Measurements from ENCODE around the gene ZNG1C.
"Not testable (repeated sequence)": the region's sequence is repeated elsewhere in the genome, so short reads cannot be mapped to it uniquely, and the experiment has no call there.

The ZNG1C gene
- 2.2 to 2.7 reads per million in 2 donors for total RNA-seq

DNA sequence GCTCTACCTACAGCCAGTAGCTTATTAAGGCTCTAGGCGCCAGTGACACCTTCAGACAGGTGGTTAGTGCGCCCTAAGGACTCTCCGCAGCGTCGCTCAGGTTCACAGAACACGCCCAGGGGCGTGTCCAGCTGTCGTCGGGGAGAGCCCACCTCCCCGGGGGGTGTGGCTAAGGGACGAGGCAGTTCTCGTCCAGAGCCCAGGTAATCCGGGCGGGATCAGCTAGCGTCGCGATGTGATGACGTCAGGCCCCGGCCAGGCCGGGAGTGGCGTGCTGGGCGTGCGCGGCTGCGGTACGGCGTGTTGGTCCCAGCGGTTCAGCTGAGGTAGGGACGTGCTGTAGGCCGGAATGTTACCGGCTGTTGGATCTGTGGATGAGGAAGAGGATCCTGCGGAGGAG is at the start of gene ZNG1C:
ZNG1C (plus strand) TSS at position 301 of the 400 bp plus-strand sequence; CDS start at position 350, 49 bp downstream.
- not testable (repeated sequence) for DNase-seq

DNA sequence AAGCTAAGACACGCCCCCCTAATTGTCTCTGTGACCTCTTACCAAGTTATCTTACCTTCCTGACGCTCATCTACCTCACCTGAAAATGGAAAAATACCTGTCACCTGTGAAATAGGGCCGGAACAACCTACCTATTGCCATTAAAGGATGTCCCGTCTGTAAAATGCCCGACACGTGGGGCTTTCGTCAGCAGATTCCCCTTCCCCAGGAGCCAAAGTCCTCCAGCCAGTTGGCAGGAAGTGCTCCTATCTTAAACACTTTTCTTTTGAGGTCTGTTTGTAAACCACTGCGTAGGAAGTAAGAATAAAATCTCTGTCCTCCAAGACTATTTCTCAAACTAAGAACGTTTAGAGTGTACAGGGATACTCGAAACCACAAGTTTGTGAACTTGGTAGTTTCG is 654 bp downstream of the ZNG1C start:
- DNase-seq: not testable (repeated sequence)

DNA sequence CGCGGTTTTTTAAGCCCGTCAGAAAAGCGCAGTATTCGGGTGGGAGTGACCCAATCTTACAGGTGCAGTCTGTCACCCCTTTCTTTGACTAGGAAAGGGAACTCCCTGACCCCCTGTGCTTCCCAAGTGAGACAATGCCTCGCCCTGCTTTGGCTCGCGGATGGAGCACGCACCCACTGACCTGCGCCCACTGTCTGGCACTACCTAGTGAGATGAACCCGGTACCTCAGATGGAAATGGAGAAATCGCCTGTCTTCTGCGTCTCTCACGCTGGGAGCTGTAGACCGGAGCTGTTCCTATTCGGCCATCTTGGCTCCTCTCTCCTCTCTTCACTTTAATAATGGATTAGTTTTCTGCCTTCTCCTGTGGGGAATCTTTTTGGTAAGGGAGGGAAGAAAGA is 39.3 kb downstream of the ZNG1C start:
- not testable (repeated sequence) for DNase-seq

DNA sequence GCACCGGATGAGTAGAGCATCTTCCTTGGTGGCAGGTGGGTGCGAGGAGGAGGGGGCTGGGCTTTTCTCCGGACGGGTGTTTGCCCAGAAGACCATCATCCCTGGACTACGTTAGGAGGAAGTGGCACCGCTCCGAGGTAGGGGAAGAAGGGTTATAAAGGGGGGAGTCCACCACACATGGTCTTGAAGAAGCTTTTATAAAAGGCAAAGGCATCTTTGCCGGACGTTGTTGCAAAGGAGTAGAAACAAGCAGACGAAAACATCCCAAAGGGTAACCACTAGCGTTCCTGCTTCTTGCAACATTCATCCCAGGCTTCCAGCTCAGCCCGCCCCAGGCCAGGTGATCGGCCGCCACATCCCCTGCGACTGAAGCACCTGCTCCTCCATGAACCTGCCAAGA is 60.8 kb downstream of the ZNG1C start, which contains the start of gene FOXD4L3:
FOXD4L3 (plus strand) TSS at position 301 of the 400 bp plus-strand sequence; CDS start at position 386, 85 bp downstream.
- not testable (repeated sequence) for DNase-seq

DNA sequence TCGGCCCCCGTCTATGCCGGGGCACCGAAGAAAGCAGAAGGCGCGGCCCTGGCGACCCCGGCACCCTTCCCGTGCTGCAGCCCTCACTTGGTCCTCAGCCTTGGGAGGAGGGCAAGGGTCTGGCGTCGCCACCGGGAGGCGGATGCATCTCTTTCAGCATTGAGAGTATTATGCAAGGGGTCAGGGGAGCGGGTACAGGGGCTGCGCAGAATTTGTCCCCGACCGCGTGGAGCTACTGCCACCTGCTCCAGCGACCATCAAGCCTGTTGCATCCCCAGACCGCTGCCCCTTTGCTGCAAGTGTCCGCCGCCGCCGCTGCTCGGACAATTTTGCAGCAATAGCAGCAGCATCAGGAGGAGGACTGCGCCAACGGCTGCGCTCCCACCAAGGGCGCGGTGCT is 62.0 kb downstream of the ZNG1C start:
- DNase-seq: not testable (repeated sequence)

GRCh38 chr9:68304212-68304611 is 62.4 kb downstream of the ZNG1C start:
- DNase-seq: not testable (repeated sequence)

GRCh38 chr9:68304777-68305176 is 63.0 kb downstream of the ZNG1C start:
- not testable (repeated sequence) for DNase-seq

DNA sequence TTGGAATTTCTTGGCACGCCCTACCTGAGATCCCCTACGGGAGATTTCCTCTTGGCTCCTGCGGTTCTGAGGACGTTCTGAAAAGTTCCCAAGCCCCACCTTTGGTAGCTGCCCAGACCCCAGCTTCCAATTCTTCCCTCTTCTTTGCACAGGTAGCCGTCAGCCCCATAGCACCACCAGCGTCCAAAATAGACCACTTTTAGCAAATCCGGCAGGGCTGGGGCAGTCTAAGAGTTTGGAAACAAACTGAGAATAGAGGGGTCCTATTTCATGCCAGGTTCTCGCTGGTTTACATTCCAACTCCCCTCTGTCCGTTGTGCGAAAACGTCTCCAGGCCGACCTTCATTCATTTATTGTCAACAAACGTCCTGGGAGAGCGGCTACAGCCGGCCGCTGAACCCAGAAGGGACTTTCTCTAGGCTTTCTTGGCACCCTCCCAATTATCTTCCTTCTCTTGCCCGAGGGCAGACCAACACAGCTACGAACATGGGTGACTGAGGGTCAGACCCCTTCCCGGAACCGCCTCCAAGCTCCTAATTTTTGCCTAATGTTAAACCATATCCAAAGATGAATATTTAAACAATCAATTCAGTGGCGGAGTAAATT is 64.0 kb downstream of the ZNG1C start:
- DNase-seq: not testable (repeated sequence)

- DNase-seq: not testable (repeated sequence)
These were observed 64.7 kb downstream of the ZNG1C start for GRCh38 chr9:68306391-68306964.

DNA sequence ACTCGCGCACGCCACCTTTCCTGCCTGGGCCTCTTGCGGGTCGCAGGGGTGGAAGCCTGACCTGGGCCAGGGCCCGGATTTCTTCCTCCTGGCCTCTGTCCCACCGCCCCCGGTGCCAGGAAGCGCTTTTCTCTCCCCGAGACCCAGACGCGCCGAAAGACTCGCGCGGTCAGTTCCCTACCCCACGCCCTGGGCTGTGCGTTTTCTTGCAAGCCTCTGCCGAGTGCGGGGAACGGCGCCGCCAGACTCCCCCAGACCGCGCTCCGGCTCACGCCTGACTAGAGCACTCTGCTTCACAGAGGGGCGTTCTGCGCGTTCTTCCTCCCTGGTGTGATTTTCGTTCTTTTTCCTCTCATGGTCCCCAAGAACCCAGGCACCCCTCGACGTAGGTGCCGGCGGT is 65.3 kb downstream of the ZNG1C start:
- not testable (repeated sequence) for DNase-seq

DNA sequence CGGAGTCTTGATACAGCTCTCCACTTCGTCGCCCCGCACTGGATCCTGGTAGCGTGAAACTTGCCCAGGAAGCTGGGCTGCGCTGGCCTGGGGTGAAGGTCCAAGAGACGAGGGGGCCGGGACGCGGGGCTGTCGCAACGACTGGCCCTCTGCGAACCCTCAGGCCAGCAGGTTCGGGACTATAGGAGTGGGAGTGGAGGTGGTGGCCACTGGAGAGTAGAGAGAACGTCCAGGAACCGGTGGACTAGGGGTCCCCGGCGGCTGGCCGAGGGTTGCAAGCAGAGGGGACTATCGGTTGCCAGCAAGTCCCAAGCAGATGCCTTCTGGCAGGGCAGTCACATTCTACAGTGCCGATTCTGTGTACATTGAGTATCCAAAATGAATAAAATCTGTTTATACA is 65.9 kb downstream of the ZNG1C start:
- not testable (repeated sequence) for DNase-seq

- DNase-seq: not testable (repeated sequence)
These were observed 69.4 kb downstream of the ZNG1C start for GRCh38 chr9:68311208-68311607.

GRCh38 chr9:68318209-68318608 is 76.4 kb downstream of the ZNG1C start:
- not testable (repeated sequence) for DNase-seq

GRCh38 chr9:68323749-68324148 is 82.0 kb downstream of the ZNG1C start:
- DNase-seq: not testable (repeated sequence)

DNA sequence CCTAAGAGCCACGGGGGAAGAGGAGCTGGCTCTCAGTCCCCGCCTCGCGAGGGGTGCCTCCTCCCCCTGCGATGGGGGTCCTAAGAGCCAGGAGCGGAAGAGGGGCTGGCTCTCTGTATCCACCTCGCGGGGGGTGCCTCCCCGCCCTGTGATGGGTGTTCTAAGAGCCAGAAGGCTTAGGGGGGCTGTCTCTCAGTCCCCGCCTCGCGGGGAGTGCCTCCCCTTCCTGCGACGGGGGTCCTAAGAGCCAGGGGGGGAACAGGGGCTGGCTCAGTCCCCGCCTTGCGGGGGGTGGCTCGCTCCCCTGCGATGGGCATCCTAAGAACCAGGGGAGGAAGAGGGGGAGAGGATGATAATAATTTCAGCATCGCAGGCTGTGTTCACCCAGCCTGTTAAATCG is 82.7 kb downstream of the ZNG1C start:
- not testable (repeated sequence) for DNase-seq

GRCh38 chr9:68329106-68329505 is 87.3 kb downstream of the ZNG1C start:
- not testable (repeated sequence) for DNase-seq

DNA sequence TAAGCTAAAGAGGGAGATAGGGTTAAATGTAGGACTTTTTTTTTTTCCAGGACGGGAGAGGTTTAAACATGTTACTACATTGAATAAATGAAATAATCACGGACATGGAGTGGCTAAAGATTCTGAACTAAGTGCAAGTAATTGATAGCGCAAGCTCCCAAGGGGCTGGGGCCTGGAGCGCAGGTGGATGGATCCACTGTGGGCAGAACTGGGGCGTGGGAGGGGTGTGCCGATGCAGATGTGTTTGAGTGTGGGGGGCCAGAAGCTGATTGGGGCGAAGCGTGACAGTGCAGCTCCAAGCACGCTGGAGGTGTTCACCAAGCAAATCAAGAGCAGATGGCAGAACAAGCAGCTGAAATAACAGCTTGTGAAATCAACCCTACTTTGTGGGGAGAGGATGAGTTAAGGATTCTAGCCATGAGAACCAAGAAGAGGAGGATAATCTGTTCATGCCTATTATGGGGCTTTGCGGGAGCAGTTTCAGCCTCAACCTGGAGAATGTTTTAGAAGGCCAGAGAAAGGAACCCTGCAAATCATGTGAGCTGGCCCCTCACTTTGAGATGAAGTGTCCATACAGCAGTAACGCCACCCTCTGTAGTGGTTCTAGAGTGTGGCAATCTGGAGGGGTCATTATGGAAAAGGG is 88.9 kb downstream of the ZNG1C start:
- not testable (repeated sequence) for DNase-seq

DNA sequence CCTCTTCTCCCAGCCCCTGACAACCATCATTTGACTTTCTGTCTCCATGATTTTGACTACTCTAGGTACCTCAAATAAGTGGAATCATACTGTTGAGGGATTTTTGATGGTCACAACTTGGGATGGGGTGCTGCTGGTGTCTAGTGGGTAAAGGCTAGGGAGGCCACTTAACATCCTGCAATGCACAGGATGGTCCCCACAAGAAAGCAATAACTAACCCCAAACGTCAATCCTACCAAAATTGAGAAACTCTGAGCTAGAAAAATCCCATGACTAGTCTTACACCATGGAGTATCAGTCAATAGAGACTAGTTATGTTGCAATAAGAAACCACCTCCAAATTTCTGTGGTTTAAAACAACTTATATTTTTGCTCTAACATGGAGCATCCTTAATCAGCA is 90.3 kb downstream of the ZNG1C start:
- not testable (repeated sequence) for DNase-seq

GRCh38 chr9:68335935-68336334 is 94.2 kb downstream of the ZNG1C start:
- DNase-seq: not testable (repeated sequence)

GRCh38 chr9:68336639-68337339 is 95.0 kb downstream of the ZNG1C start:
- DNase-seq: not testable (repeated sequence)

DNA sequence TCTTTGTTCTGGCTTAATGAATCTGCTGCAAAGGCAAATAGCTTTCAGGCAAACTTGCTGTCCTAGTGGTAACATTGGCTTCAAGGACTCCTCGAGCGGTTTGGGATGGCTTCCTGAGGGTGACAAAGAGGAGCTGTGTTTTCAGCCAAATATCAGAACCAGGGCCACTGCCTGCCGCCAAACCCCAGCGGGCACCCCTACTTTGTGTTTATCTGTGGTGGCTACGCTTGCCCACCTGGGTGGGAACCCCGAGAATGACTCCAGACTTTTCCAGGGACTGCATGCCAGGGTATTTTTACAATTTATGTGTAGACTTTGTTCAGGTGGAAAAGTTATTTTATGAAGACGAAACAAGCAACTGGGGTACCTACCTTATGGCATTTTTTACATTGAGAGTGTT is 96.2 kb downstream of the ZNG1C start:
- DNase-seq: not testable (repeated sequence)

GRCh38 chr9:68342265-68343025 is 100.7 kb downstream of the ZNG1C start:
- DNase-seq: not testable (repeated sequence)
